ENCODE measurements around the gene ADAM19.

GRCh38 chr5:157509093-157509492 is 66.5 kb downstream of the ADAM19 start:
- TF ChIP-seq, protein P1, sequence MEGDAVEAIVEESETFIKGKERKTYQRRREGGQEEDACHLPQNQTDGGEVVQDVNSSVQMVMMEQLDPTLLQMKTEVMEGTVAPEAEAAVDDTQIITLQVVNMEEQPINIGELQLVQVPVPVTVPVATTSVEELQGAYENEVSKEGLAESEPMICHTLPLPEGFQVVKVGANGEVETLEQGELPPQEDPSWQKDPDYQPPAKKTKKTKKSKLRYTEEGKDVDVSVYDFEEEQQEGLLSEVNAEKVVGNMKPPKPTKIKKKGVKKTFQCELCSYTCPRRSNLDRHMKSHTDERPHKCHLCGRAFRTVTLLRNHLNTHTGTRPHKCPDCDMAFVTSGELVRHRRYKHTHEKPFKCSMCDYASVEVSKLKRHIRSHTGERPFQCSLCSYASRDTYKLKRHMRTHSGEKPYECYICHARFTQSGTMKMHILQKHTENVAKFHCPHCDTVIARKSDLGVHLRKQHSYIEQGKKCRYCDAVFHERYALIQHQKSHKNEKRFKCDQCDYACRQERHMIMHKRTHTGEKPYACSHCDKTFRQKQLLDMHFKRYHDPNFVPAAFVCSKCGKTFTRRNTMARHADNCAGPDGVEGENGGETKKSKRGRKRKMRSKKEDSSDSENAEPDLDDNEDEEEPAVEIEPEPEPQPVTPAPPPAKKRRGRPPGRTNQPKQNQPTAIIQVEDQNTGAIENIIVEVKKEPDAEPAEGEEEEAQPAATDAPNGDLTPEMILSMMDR (IDR thresholded peaks at IDR 0.05), result no peak
- no peak for TF ChIP-seq POLR2A (IDR thresholded peaks at IDR 0.05)
